HG02943 (cell line): ENCODE data around the gene RXFP2.

Experiments
- ATAC-seq: cut with Tn5 transposase; IDR thresholded peaks from one replicate; pipeline ENCODE4 v1.9.1; 2021; ENCODE audit warnings: mild to moderate bottlenecking, low read depth, moderate library complexity; ENCODE audit not compliant: unreplicated experiment

The RXFP2 gene, protein sequence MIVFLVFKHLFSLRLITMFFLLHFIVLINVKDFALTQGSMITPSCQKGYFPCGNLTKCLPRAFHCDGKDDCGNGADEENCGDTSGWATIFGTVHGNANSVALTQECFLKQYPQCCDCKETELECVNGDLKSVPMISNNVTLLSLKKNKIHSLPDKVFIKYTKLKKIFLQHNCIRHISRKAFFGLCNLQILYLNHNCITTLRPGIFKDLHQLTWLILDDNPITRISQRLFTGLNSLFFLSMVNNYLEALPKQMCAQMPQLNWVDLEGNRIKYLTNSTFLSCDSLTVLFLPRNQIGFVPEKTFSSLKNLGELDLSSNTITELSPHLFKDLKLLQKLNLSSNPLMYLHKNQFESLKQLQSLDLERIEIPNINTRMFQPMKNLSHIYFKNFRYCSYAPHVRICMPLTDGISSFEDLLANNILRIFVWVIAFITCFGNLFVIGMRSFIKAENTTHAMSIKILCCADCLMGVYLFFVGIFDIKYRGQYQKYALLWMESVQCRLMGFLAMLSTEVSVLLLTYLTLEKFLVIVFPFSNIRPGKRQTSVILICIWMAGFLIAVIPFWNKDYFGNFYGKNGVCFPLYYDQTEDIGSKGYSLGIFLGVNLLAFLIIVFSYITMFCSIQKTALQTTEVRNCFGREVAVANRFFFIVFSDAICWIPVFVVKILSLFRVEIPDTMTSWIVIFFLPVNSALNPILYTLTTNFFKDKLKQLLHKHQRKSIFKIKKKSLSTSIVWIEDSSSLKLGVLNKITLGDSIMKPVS

DNA sequence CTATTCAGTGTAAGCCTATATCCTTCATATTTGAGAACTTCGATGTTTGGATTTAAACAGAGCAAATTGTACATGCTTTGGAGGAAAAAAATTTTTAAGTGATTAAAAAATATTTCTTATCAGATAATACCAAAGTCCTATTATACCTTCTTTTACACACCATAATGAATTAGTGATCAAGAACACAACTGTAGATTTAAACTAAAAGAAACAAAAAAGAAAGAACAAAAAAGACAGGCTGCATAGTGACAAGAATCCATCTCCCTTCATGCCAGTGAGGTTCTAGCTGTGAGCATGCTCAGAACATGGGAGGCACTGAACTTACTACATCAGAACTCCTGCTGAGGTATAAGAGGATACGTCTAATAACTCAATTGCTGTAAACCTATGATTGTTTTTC lies at the start of gene RXFP2:
RXFP2 (plus strand) TSS at position 301 of the 400 bp plus-strand sequence; CDS start at position 388, 87 bp downstream.
- no peak for ATAC-seq

DNA sequence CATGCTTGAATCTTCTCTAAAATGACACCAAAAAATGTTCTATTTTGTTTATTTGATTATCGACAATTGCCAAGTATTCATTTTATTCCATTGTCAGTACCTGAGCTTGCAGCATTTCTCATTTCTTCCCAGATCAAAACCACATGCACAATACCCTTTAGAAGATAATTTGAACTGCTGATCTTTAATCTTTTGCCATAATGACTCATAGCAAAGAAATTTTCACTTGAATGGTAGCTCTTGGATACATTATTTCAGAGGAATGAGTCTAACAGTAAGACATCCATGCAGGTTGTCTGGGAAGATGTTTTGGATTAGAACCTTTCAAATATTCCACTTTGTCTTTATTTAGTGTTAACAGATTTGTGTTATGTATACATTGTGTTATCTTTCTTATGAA lies 42.0 kb upstream of the RXFP2 start:
- ATAC-seq = no peak

DNA sequence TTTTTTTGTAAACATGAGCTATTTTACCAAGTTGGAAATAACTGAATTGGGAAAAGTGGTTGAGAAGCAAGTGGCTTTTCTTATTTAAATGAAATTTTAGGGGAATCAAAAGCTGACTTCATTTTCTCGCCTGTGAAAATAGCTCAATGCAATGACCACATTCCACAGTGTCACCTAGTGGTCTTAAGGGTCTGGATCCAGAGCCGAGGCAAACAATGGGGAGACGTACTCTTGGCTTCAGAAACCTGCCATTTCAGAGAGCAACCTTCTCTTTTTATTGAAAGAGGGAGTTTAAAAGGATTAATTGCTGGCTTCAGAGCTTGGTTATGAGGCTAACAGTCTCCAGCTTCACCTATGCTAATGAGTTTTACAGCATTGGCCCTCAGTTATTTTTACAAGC lies 39.7 kb upstream of the RXFP2 start:
- no peak for ATAC-seq

DNA sequence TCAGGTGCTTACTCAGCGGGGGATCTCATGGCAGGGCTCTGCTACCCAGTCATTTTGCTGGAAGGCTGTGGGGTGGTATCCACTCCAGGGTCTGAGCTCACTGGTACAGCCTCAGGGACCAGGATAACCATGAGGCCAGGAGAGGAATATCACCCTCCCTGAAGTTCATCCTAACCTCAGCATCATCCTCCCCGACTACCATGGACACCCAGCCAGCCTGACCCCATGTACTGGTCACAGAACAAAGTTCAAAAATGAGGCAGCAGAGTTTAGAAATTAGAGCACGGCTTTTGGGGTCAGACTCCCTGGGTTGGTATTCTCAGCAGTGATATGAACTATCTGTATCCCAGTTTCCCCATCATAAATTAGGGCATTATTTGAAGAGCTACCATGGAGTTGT lies 35.5 kb upstream of the RXFP2 start:
- no peak for ATAC-seq

DNA sequence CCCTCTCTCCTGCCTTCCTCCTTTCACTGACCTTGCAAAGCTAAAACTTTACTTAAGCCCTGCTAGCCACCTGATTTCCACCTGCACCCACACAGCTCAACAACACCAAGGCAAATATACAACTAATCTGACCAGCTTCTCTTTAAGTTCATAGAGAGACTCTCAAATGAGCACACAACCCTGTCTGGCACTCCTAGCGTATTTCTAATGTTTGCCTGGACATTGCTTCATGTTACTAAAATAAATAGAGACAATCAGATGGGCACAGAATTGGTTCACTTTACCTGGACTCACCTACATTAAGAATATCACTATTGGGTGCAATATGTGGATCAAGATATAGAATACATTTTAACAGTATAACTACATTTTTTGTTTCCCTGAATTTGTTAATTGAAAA lies 33.2 kb upstream of the RXFP2 start:
- ATAC-seq = no peak

DNA sequence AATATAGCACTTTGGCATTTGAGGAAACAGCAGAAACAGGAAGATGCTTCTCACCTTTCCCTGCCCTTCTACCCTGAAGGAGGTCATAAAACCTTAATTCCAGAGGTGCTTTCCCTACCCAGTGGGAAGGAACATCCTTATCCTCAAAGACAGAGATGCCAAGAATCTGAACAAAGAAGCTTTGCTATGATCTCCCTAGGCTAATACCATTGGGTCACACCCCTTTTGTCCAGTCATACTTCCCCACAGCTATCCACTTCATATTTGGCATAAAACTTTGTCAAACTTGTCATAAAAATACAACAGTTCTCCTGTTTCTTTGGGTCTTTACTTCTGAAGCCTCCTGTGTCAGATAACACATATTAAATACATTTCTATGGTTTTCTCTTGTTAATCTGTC lies 21.7 kb upstream of the RXFP2 start:
- ATAC-seq = no peak

DNA sequence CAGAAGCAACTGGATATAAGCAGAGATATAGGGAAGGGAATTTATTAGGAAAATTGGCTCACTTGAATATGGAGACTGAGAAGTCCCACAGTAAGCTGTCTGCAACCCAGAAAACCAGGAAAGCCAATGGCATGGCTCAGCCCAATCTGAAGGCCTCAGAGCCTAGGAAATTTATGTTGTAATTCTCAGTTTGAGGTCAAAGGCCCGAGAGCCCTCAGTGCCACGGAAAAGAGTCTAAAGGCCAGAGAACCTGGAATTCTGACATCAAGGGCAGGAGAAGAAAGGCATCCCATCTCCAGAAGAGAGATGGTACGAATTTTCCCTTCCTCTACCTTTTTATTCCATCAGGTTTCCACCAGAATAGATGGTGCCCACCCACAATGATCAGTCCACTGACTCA lies 20.1 kb upstream of the RXFP2 start:
- no peak for ATAC-seq

DNA sequence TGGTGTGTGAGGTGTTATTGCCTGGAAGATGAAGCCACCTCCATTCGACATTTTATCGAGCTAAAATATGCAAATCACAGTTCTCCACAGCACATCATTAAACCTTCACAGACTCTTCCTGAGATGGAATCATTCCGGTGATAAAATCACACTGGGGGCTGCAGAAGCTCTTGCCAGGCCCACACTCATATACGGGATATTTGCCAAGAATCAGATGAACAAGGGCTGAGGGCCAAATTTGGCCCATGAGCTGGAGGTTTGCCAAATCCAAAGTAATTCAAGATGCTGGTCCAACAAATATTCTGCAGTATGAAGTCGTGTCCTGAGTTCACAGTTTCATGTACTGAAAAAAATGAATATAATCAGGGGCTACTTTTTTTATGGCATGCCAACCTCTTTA lies 16.7 kb upstream of the RXFP2 start:
- no peak for ATAC-seq

DNA sequence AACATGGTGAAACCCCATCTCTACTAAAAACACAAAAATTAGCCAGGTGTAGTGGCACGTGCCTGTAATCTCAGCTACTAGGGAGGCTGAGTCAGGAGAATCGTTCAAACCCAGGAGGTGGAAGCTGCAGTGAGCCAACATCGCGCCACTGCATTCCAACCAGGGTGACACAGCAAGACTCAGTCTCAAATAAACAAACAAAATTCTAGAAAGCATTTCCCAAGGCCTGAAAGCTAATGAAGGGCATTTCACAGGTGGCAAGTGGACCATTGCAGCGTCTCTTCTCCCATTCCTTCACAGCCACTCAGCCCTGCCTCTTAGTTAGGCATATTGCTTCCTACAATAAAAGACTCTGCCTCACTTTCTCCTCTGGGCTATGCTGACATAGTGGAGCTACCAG lies 13.5 kb upstream of the RXFP2 start:
- ATAC-seq = no peak

DNA sequence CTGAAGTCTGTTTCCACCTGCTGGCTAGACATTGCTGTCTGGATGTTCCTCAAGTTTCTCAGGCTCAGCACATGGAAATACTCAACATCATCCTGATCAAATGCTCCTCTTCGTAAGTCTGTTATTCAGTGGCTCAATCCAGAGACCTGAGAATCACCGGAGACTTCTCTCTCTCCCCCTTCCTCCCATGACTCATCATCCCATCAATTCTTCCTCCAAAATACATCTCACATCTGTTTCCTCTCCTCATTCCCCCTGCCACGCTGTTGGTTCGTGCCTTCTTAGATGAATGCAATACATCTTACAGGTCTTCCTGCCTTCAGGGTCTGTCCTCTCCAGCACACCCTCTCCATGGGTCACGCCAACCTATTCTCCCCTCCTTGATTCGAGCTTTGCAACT lies 7.4 kb upstream of the RXFP2 start:
- no peak for ATAC-seq

DNA sequence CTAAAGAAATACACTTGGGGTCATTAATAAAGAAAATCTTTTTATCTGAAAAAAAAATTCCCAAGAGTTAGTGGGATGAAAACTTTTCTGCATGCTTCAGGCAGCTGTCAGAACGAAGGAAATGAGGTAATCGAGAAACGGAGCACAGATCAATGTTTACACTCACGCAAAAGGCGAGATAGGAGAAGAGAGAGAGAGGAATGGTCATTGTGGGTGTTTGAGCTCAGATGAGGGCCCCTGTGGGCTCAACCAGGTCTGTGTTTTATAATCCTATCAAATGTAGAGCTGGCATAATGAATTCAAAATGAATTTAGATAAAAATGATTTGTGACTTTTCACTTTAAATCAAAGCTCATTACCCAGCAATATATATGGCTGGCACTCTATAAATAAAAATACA lies 6.3 kb upstream of the RXFP2 start:
- ATAC-seq = no peak

DNA sequence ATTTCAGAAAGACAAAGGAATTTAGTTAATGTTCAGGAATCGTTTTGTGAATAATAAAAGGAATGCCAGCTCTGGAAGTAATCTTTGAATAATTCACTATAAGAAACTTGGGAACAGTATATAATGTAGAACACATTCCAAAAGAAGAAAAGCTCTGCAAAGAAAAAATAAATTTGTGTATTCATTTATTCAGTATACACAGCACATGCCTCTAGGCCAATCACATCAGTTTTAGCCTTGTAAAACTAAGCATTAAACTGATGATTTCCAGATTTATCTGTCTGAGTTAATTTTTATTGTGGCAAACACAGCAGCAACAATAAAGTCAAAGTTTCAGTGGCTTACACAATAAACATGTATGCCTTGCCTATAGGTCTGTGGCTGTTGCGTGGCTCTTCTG lies 5.7 kb upstream of the RXFP2 start:
- ATAC-seq = no peak

DNA sequence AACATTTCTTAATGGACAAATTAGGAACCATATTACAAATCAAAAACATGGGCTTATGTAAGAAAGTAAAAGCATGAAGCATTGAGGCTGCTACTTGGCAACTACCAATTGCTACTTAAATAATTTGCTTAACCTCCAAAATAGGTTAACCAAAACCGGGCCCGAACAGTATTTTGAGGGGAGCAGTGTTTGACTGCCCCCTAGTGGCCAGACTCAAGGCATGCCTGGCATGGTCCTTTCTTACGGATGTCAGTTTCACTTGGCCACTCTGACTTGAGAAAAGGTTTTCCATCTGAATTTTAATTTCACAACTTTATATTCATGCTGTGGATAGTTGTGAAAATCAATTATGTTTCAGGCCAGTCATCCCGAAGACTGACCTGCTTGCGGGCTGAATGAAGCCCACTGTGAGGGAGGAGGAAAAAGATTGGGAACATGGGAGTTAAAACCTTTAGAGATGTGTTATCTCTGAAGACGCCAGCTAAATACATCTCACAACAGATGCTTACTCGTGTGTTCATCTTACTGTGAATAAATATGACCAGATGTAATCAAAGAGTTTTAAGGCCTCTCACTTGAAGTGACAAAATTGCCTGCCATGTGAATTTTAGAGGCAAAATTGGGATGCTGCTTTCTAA lies 2.9 kb downstream of the RXFP2 start:
- ATAC-seq = peak; percentile 82

DNA sequence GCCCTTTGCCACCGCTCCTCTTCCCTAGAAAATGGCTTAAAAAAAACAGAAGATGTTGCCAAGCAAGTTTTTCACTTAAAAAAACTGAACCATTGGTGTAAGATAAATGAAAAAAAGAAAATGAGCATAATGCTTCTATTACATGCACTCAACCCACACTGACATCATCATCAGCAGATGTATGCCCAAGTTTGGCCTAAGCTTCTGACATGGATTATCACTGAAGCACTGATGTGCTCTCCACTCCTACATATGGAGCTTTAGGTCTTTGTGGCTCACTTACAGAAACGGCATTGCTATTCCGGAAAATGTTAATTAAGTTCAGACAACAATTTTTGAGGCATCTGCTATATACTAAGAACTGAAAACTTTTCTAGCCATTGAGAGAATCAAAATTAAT lies 8.0 kb downstream of the RXFP2 start:
- no peak for ATAC-seq

DNA sequence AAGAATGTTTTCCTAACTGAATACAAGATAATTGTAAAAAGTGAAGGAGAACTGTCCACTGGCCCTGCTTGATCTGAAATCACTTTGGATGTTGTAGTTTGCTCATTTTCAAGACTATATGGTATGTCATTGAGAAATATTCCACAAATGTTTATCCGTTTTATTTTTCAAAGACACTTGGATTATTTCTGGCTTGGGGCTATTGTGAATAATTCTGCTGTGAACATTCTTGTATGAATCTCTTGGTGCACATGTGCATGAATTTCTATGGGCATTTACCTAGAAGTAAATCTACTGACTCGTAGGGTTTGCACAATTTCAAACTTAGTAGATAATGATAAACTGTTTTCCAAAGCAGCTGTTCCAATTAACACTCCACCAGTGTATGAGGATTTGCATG lies 8.6 kb downstream of the RXFP2 start:
- ATAC-seq = no peak

DNA sequence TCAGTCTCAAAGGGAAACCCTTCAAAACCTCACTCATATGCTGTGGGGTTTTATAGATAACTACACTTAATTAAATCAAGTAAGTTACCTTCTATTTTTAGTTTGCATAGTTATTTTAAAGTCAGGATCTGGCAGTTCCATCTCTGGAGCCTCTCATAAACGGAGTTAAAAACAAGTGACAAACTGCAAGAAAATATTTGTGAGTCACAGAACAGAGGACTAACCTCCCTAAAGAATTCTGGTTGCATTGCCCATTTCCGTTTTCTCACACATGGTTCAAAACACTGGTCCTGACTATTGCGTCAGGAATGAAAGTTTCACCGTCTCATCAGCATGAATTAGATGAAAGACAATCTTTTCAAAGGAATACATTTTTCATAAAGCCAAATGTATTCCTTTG lies 10.6 kb downstream of the RXFP2 start:
- no peak for ATAC-seq

DNA sequence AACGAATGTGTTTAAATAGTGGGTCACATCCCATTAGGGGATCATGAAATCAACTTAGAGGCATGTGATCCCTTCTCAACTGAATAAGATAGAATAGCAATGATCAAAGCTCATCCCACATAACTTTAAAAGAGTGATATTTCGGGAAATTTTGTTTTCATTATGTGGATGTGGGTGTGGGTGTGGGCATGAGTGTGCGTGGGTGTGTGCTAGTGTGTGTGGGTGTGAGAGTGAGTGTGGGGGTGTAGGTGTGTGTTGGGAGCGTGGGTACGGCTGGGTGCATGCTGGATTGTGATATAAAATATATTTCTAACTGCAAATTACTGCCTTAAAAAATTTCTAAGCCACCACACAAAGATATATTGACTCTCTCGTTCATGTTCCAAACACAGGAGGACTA lies 15.9 kb downstream of the RXFP2 start:
- ATAC-seq = no peak

DNA sequence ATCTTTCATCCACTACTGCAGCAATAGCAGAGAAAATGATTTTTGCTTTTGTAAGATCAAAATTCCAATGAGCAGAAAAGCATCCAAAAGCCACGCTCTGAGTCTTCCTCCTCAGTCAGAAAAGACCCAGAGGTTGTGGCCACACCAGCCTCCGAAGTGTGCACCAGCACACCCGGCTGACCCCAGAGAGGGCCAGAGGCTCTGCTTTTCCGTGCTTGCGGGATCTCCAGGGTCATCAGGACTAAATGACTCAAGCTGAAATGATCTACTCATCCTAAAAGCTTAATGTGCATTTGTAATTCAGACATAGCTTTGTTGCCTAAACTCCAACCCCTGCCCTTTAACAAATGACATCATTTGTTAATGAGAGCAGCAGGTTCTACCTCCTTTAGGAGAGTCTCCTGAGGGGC lies 16.5 kb downstream of the RXFP2 start:
- no peak for ATAC-seq

DNA sequence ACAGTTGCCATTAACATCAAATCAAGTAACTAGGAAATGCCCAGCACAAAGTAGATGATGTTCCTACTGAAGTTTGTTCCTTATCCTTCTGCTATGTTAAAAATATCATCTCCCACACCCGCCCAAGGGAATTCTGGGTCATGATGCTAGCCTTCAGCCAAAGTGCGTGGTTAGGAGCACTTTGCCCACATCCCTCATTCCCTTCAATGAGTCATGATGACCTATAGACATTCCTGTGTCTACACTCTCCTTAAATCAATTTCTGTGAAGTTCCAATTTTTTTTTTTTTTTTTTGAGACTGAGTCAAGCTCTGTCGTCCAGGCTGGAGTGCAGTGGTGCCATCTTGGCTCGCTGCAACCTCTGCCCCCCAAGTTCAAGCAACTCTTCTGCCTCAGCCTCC lies 17.0 kb downstream of the RXFP2 start:
- no peak for ATAC-seq

DNA sequence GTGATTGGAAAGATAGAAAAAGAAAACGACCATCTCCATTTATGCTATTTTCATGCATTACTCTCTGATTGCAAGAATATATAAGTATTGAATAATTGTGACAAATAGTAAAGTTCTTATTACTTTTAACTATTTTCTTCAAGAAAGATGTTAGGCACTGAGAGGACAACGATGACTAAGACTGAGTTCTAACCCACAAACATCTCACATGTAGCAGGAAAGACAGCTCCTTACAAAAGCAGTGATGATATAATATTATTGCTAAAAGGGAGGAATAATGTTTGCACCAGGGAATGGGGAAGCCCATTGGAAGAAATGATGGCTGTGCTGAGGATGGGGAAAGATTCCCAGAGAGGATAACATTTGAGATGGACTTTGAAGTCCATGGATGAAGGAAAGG lies 22.6 kb downstream of the RXFP2 start:
- no peak for ATAC-seq

DNA sequence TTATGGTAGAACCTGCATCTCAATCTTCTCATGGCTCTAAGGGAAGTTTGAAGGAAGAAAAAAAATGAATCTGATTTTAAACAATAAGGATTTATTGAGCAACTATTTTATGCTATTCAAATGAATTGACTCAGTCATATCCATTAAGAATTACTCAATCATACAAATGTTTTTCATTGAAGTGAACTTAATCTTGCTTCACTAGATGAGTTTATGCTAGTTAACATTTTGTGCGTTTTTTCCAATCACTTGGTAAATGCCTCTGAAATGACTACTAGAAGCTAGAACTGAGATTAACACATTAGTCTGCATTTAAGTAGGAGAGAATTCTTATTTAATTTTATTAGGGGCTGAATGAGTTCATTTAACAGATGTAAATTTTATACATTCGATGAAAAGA lies 25.2 kb downstream of the RXFP2 start:
- ATAC-seq = no peak
